Renal cortical epithelial cell (primary cell): ENCODE data around the gene LYZL4. TPM values are rescaled to one million over a fixed set of nuclear protein-coding genes. Genes with fewer than 3 reads are reported as not detected.

Experiments
- DNase-seq: peaks from one replicate; pipeline ENCODE4 v3.0.0-alpha.2; 2011; ENCODE audit warnings: low read depth
- total RNA-seq: library from RNA; depleted of rRNA; stranded (reverse); fragments of >200 nt; gene quantifications from 2 replicates; pipeline ENCODE4 v1.2.3, GENCODE V29; 2014

The LYZL4 gene, protein sequence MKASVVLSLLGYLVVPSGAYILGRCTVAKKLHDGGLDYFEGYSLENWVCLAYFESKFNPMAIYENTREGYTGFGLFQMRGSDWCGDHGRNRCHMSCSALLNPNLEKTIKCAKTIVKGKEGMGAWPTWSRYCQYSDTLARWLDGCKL
- total RNA-seq, result not detected in 2 replicates

DNA sequence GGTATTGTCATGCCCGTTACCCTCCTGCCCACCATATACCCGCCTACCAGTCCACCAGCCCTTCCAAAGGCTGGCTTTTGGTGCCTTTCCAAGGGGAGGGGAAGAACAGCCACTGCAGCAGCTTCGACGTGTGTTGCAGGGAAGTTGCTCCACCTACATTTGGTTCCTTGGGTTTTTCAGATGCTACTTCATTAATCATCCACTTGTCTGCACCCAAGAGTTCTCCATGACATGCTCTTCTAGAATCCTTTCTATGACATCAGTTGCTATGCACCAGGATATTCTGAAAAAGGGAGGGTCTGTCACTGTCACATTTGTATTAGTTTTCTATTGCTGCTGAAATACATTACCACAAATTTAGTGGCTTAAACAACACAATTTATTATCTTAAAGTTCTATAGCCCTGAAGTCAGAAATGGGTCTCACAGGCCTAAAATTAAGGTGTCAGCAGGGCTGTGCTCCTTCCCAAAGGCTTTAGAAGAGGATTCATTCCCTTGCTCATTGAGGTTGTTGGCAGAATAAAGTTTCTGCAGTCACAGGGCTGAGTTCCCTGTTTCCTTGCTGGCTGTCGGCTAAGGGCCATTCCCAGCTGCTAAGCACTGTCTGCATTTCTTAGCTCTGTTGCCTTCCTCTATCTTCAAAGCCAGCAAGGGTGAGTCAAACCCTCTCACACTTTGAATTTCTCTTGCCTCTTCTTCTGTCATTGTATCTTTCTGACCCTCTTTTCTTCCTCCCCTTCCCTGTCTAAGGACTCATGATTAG lies at the start of gene LYZL4:
TSS of gene LYZL4 (minus strand) at position 241 of the 762 bp plus-strand sequence. CDS start 3,359 bp downstream, outside the sequence.
- no peak for DNase-seq

DNA sequence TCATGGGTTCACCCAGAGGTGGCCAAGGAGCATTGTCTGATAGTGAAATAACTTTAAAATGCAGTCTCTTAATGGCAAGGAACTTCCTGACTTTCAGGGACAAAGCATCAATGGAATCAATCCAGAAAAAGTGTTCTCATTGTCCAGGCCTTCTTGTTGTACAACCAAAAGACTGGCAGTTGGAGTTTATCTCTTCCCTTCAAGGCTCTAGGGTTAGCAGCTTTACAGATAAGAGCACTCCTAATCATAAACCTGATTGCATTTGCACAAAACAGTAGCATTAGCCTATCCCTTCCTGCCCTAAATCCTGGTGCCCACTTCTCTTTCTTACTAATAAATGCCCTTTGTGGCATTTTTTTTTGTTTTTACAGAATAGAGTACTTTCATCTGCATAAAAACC lies 48.7 kb upstream of the LYZL4 start:
- DNase-seq, result no peak

DNA sequence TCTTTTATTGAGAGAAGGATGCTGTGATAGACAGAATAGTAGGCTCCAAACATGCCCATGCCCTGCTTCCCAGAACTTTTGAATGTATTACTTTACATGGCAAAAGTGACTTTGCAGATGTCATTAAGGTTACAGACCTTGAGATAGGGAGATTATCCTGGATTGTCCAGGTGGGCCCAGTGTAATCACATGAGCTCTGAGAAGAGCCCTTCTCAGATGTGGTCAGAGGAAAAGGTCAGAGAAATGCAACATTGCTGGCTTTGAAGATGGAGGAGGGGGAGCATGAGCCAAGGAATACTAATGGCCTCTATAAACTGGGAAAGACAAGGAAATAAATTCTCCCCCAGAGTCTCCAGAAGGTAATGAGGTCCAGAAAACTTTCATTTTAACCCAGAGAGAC lies 45.8 kb upstream of the LYZL4 start:
- no peak for DNase-seq

DNA sequence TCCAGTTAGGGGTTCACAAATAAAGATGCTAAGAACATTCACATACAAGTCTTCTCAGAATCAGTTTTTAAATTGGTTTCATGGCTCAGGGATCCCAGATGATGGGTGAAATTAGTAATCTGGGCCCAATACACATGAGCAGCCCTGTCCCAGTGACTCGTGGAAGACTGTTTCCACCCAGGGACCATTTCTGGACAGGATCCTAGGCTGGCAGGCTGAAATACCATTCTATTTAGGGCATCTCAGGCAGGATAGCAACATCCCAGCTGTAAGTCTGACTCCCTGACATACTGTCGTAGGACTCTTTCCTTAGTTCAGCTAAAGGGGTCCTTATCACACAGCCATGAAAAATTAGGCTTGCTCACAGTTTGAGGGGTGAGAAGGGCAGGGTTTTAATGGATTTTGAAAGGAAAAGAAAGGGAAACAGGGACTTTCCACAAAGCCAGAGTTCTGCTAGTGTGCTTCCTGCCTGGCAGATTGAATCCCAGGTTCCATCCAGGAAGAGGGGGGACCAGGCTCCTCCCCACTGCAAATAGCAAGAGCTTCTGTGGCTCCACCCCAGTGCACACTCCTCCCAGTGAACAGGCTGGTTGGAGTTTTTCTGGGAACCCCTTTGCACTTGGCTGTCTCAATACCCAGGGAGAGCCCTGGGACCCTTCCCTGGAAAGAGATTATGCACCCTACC lies 41.3 kb upstream of the LYZL4 start:
- DNase-seq, result no peak

DNA sequence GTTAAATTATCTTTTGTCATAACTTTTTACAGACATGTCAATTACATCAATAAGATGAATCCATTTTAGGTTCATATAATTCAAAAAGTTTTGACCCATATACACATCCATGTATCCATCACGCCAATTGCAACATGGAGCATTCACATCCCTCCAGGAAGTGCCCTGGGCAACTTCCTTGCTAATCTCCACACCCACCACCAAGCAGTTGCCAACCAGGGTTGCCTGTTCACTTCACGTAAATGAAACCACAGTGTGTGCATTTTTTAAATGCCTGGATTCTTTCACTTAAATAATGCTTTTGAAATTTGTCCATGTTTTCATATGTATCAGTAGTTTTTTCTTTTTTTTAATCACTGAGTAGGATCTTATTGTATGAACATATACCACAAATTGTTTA lies 40.7 kb upstream of the LYZL4 start:
- DNase-seq, result no peak

DNA sequence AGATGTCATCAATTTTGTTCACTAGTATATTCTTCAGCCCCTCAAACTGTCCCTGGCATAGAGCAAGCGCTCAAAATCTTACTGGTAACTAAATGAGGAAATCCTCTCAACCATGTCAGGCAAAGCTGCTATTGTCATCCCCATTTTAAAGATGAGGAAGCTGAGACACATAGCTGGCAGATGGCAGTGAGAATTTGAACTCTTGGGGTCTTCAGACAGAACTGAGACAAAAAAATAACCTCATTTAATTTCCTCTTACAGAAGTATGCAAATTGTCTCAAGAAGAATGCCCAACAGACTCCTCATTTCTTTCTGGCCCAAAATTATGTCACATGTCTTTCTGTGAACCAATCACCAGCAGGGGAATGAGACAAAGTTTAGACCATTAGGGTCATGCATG lies 40.2 kb upstream of the LYZL4 start:
- no peak for DNase-seq

DNA sequence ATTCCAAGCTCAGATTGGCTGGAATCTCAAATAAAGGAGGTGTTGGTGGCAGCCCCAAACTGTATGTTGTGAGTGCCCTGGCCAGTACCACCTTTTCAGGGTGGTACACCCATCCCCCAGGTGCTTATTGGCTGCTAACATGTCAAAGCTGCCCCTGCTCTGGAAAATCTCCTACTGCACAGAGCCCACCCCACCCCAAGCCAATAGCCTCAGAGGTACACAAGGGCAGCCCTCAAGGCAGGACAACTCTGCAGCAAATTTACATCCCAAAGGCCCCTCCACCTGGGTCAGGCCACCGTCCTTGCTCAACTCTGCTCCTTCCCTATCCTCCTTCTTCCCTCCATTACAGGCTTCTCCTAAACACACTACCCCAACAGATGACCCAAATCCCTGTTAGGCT lies 37.1 kb upstream of the LYZL4 start:
- no peak for DNase-seq

DNA sequence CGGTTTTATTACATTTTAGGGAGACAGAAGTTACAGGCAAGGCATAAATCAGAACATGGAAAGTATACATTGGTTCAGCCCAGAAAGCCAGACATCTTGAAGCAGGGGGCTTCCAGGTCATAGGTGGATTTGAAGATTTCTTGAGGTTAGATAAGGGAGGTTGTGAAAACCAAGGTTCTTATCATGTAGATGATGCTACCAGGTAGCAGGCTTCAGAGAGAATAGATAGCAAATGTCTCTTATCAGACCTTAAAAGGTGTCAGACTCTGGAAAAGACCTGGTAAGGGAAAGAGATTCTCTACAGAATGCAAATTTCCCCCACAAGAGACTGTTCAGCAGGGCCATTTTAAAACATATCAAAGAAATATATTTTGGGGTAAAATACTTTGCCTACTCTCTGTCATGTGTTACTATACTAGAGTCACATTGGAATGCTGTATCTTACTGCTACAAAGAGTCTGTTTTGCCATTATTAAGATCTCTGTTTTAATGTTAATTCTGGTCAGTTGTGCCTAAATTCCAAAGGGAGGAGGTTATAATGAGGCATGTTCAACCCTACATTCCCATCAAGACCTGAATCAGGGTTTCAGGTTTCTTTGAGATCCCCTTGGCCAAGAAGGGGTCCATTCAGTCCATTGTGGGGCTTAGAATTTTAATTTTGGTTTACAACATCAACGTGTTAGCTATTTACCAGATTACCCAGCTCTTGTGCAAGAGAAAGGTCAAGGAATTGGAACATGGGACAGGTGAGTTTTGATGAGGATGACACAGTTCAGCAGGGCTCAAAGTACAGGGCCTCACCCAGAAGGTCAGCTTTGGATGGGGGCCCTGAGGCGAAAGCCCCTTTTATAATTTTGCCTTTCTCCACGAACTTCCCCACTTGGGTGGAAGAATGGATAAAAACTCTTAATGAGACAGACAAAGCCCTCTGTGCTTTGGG lies 36.0 kb upstream of the LYZL4 start:
- no peak for DNase-seq

DNA sequence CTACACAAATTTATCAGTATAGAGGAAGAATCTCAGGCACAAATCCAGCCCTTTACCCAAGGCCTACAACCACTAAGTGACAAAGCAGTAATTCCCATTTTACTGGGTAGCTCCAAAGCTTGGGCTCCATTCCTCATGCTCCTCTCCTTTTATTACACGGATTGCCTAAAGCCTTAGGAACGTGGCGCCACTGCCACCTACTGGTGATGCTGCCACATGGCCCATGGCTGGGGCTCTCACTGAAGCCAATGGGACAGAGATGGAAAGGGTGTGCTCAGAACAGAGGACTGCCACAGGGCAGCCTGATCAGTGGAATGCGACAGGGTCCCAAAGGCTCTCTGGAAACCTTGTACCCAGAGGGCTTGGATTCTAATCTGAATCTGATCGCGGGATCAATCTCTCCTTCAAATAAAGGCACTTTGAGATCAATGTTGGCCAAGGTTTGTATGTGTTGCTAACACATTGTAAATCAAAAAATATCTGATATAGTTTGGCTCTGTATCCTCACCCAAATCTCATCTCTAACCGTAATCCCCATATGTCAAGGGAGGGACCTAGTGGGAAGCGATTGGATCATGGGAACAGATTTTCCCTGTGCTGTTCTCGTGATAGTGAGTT lies 33.5 kb upstream of the LYZL4 start:
- peak; percentile 45 for DNase-seq

DNA sequence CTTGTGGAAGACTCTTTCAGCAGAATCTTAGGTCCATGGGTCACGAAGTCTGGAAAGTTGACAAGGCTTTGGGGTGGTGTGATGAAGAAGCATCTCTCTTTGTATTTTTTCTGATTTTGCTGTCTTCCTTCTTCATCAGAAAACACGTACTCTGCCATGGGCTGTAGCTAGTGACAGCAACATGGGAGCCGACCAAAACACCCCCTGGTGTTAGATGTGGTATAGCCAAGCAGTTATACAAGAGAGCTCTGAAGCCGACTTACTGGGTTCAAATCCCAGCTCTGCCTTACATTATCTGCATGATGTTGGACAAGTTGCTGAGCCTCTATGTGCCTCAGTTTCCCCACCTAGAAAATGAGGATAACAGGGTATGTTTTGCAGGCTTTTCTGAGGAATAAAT lies 32.9 kb upstream of the LYZL4 start:
- DNase-seq, result no peak

DNA sequence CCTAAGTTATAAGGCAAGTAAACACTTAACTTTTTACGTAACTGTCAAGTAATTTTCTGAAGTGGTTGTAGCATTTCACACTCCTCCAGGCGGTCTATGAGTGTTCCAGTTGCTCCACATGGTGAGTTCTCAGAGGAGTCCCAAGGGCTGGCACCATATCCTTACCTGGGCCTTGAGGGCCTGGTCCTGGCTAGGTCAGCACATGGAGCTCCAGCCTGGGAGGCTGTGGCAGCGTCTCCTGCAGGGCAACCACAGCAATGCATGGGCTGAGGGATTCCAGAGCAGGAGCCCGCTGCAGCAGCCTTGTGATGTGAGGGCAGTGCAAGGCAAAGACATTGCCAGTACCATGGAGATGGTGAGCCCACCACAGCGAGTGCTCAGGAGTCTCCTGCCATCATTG lies 32.2 kb upstream of the LYZL4 start:
- no peak for DNase-seq

DNA sequence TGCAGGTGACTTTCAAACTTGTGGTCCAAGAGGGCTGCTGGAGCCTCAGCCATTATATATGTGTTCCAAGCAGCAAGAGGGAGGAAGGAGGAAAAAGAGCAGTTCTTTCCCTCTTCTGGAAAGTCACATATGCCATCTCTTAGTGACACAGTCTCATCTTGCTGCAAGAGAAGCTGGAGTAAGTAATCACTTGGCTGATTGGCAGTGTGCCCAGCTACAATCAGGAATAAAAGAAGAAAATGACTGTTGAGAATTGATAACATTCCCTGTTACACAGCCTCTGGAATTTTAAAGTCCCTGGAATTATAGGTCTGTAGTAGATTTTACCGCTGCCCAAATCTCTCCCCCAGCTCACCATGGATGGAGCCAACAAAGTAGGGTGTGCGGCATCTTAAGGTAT lies 31.4 kb upstream of the LYZL4 start:
- no peak for DNase-seq

DNA sequence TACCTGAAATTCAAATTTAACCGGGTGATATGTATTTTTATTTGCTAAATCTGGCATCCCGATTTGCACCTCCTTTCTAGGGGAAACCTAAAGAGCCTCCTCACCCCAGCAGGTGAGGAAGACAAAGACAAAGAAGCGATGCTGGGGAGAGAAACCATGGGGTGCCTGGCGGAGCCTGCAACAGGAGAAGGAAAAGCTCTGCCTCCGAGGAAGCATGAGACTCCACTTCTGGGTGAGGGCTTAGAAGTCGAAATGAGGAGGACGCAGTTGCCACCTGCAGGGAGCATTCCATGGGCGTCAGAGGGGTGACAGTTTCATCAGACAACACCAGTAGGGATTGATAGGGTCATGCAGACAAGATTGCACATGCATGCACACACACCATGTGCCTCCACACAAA lies 30.5 kb upstream of the LYZL4 start:
- DNase-seq, result no peak

DNA sequence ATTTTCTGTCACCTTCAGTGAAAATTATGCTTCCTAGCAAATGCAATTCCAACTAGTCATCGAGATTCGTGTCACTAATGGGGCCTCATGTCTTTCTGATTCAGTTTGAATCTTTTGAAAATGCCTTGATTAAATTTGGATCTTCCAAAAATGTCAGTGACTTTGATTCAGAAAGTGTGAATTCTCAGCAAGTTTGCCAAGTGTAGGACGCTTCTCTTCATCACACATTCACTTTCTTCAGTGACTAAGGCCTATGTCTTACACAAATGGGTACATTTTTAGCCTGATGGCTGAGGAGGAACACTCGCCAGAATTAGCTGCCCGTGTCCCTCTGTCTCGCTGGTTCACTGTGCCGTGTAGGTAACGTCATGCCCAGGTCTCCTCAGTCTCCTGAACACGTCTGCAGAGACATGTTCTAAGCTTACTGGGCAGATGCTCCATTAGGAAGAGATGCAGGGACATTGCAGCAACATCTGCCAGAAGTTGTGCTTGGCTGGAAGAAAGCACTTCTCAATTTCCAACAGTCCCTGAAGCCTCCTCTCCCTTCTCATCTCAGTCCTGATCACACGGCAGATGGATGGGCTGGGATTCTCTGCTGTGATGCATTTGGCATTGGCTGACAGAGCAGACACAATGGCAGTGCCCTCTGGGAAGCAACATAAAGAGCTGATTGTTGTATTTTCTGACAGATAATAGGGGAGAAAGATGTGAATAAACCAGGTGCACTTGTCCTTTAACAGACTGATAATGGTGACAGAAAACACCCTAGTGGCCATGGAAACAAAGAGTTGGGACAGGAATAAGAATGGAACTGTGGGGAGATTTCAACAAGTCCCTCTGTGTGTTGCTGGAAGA lies 29.1 kb upstream of the LYZL4 start:
- DNase-seq, result no peak

DNA sequence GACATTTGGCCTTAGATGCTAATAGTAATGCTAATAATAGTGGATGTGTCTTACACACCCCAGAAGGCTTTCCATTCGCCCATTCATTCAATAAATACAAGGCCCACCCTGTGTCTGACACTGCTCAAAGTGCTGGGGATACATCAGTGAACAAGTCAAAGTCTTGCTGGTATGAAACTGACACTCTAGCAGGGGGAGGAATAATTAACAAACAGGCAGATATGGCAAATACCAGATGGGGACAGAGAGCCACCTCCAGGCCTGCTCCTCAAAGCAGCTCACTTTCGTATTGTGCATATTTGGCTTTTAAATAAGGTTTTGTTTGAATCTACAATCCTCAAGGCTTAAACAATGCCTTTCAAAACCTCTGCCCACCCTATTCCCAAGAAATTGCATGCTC lies 28.3 kb upstream of the LYZL4 start:
- no peak for DNase-seq

DNA sequence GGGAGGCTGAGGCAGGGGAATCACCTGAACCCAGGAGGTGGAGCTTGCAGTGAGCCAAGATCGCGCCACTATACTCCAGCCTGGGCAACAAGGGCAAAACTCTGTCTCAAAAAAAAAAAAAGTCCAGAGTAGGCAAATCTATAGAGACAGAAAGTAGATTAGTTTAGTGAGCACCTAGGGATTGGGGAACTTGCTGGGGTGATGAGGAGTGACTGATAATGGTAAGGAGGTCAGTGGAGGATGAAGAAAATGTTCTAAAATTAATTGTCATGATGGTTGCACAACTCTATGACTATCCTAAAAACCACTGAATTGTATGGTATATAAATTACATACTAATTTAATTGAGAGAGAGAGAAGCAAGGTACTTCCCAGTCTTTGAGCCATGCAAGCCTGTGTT lies 27.8 kb upstream of the LYZL4 start:
- DNase-seq, result no peak

DNA sequence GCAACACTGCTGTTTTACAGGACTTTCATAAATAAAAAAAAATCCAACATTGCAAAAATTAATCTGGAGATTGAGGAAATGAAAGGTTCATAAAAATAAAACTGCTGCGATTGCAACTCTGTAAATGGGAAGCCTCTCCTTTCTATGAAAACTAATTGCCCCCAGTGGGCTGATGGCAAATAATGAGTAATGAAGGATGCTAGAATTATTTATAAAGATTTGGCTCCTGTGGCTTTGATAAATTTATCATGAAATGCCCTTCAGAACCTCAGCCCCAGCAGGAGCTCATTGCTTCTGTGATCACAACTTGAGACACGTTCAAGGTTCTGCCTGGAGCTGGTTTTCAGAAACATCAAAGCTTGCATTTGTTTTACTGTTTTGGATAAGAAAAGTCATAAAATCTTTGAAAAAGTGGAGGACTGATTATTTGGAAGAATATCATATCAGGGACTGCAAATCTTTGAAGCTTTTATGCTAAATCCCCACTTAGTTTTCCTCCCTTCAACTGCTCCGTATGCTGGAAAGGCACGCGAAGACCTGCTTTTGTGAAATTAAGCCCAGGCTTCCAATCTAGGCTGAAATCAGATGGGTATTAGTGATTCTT lies 24.5 kb upstream of the LYZL4 start:
- DNase-seq, result no peak

DNA sequence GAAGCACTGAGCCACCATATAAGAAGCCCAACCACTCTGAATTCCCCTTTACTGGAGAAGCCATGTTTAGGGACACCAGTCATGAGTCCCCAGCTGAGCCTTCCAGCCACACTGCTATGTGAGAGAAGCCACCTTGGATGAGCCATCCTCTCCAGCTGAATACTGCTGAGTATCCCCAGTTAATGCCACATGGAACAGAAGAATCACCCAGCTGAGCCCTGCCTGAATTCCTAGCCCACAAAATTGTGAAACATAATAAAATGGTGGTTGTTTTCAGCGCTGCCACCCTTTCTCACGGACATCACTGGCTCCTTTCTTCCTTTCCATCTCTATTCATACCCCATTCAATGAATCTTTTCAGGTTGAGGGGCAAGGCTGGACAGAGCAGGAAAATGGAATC lies 22.1 kb upstream of the LYZL4 start:
- no peak for DNase-seq

DNA sequence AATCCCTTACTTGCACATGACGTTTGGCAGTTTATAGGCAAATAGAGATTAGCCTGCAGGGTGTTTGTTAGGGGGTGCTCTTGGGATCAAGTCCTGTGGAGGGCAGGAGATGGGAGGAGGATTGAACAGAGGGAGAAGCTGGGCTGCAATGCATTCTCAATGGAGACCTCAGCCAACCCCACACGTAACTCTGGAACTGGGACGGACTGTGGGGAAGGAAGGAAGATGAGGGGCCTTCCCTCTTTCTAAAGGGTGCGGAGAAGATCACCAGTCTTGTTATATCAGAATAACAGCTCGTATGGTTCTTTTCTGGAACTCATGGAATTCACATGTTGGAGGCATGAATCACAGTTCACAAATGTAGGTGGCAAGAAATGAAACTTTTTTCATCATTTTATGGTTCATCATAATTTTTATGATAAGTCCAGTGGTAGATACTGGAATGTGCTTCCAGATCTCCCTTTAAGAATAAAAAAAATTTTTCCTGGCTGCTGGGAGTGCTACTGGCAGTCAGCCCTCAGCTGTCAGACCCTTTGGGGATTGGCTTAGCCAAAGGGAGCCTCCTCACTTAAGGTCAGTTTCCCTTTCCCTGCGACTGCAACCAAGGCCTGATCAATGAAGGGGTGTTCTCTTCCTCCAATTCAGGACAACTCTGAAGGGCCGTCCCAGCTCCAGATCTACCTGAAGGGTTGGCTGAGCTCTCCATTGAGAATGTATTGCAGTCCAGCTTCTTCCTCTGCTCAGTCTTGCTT lies 20.5 kb upstream of the LYZL4 start:
- DNase-seq, result no peak

DNA sequence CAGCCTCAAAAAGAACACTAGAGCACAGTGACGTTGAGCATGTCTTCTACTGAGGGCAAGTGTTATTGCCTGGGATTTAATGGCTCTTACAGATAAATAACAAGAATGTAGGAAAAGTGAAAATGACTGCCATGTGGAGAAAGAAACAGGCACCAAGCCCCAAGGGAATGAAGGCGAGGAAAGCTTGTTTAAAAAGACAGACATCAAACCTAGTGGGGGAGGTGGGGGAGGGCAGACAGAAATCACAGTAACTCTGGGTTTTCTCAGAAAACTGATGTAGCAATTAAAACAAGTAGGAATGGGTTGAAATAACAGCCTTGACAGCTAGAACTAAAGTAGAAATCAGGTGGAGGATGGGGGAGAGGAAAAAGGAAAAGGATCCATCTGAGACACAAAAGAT lies 18.4 kb upstream of the LYZL4 start:
- no peak for DNase-seq
